Endothelial cell of umbilical vein (primary cell): ENCODE measurements around the gene CC2D1A. TPM values are rescaled to one million over a fixed set of nuclear protein-coding genes. Genes with fewer than 3 reads are reported as not detected.
"Not testable (repeated sequence)": the region's sequence is repeated elsewhere in the genome, so short reads cannot be mapped to it uniquely, and the experiment has no call there.

Experiments
- BruUV-seq: library from RNA; stranded (reverse); fragments of 400-500 nt; replicated peaks from 2 replicates; lab custom pipeline; 2021; lab: Mats Ljungman, UMichigan
- CTCF ChIA-PET: fragments of 300-600, 350-600 bp; sonication (Branson Sonifier 250); formaldehyde crosslinking; loops from one replicate; lab custom pipeline; 2021; ENCODE audit warnings: antibody characterized with exemption, inconsistent platforms; lab: Charles Lee
- POLR2A ChIA-PET: fragments of 300-600, 350-600 bp; sonication (Branson Sonifier 250); formaldehyde crosslinking; loops from one replicate; lab custom pipeline; 2021; ENCODE audit warnings: antibody characterized with exemption, inconsistent platforms; lab: Charles Lee
- DNase-seq: peaks from one replicate; pipeline ENCODE4 v3.0.0-alpha.2; 2011; ENCODE audit warnings: low read depth, low spot score
- FAIRE-seq: peaks from 2 replicates; lab custom pipeline; 2011; peaks lifted over from hg19 to GRCh38; lab: Jason Lieb, UNC
- H2AFZ ChIP-seq: 2 replicates; pipeline ENCODE4 v1.6.0; 2012; ENCODE audit warnings: low read depth, low read length, control low read depth, inconsistent platforms
- H3K27ac ChIP-seq: 2 replicates; pipeline ENCODE4 v1.5.1; 2011; ENCODE audit warnings: low read depth, mild to moderate bottlenecking, control low read depth, low read length, moderate library complexity; ENCODE audit not compliant: insufficient read depth
- H3K27me3 ChIP-seq, 2 experiments: 2 replicates each; pipeline versions ENCODE4 v1.6.0 to v1.6.1; 2011; ENCODE audit warnings: low read length in 2 of 2, mixed read lengths in 1 of 2; ENCODE audit not compliant: control insufficient read depth in 2 of 2, insufficient read depth in 2 of 2
- H3K36me3 ChIP-seq, 2 experiments: 2 replicates in 1 of 2; 3 replicates in 1 of 2; pipeline ENCODE4 v1.5.1; 2011; ENCODE audit warnings: low read length in 2 of 2, mild to moderate bottlenecking in 1 of 2, moderate library complexity in 1 of 2; ENCODE audit not compliant: control insufficient read depth in 2 of 2, insufficient read depth in 2 of 2; ENCODE audit errors: extremely low read depth in 1 of 2
- H3K4me1 ChIP-seq: 3 replicates; pipeline ENCODE4 v1.5.1; 2011; ENCODE audit warnings: mild to moderate bottlenecking, low read length; ENCODE audit not compliant: control insufficient read depth, insufficient read depth; ENCODE audit errors: extremely low read depth
- H3K4me2 ChIP-seq: 2 replicates; pipeline ENCODE4 v1.6.1; 2011; ENCODE audit warnings: low read length, control low read depth, mixed read lengths; ENCODE audit not compliant: insufficient read depth
- H3K4me3 ChIP-seq, 3 experiments: fragments of 200-600 bp in 1 of 3; sonication (generic), shearing (Covaris generic) in 1 of 3; replicated peaks in 1 of 3; 2 replicates each; pipeline ENCODE4 v1.5.1; 2011 to 2016; ENCODE audit warnings: control low read depth in 3 of 3, low read length in 3 of 3, mild to moderate bottlenecking in 2 of 3, inconsistent platforms in 1 of 3, low read depth in 1 of 3, moderate library complexity in 1 of 3; ENCODE audit not compliant: insufficient read depth in 1 of 3
- H3K79me2 ChIP-seq: 2 replicates; pipeline ENCODE4 v1.6.0; 2012; ENCODE audit warnings: low read length, inconsistent platforms; ENCODE audit not compliant: control insufficient read depth, insufficient read depth
- H3K9ac ChIP-seq: replicated peaks from 2 replicates; pipeline ENCODE3; 2011; ENCODE audit warnings: low read length, control low read depth; ENCODE audit not compliant: insufficient read depth; ENCODE audit errors: extremely low read depth
- H3K9me1 ChIP-seq: replicated peaks from 3 replicates; pipeline ENCODE4 v1.6.0; 2011; ENCODE audit warnings: mild to moderate bottlenecking, low read length; ENCODE audit not compliant: control insufficient read depth, insufficient read depth; ENCODE audit errors: extremely low read depth
- H3K9me3 ChIP-seq: replicated peaks from 2 replicates; pipeline ENCODE4 v1.5.1; 2012; ENCODE audit warnings: low read length, inconsistent platforms; ENCODE audit not compliant: control insufficient read depth, insufficient read depth
- H4K20me1 ChIP-seq: replicated peaks from 2 replicates; pipeline ENCODE3; 2011; ENCODE audit warnings: mild to moderate bottlenecking, low read length; ENCODE audit not compliant: control insufficient read depth, insufficient read depth; ENCODE audit errors: extremely low read depth
- CTCF ChIP-seq, 2 donors: IDR thresholded peaks; 1 replicate in 1 of 2; 2 replicates in 1 of 2; pipeline ENCODE4 v1.5.1; 2011; ENCODE audit warnings: low read length in 2 of 2, mild to moderate bottlenecking in 2 of 2, moderate library complexity in 2 of 2, control low read depth in 1 of 2, inconsistent platforms in 1 of 2, low read depth in 1 of 2; ENCODE audit not compliant: insufficient read depth in 1 of 2; ENCODE audit errors: extremely low read depth in 1 of 2
- EZH2 ChIP-seq: IDR thresholded peaks from 2 replicates; pipeline ENCODE4 v1.6.1; 2012; ENCODE audit warnings: borderline replicate concordance, low read depth, mild to moderate bottlenecking, moderate library complexity, low read length, inconsistent platforms; ENCODE audit not compliant: severe bottlenecking
- FOS ChIP-seq: IDR thresholded peaks from 2 replicates; pipeline ENCODE4 v1.6.1; 2011; ENCODE audit warnings: mild to moderate bottlenecking, low read length, moderate library complexity, borderline replicate concordance; ENCODE audit not compliant: insufficient read depth
- GATA2 ChIP-seq: IDR thresholded peaks from 2 replicates; pipeline ENCODE4 v1.7.0; 2011; ENCODE audit warnings: low read depth, mild to moderate bottlenecking, moderate library complexity, mixed read lengths, low read length; ENCODE audit not compliant: insufficient read length, insufficient read depth
- JUN ChIP-seq: IDR thresholded peaks from 2 replicates; pipeline ENCODE4 v1.6.1; 2011; ENCODE audit warnings: borderline replicate concordance, low read depth; ENCODE audit not compliant: insufficient read length, insufficient read depth
- MAX ChIP-seq: IDR thresholded peaks from 2 replicates; pipeline ENCODE4 v1.6.1; 2011; ENCODE audit not compliant: insufficient read depth, insufficient read length
- MYC ChIP-seq: IDR thresholded peaks from one replicate; pipeline ENCODE4 v1.6.1; 2011; ENCODE audit warnings: mild to moderate bottlenecking, low read depth, low read length
- POLR2A ChIP-seq: IDR thresholded peaks from 2 replicates; pipeline ENCODE4 v1.6.1; 2012; ENCODE audit warnings: low read depth, mild to moderate bottlenecking, control low read depth, low read length
- POLR2AphosphoS5 ChIP-seq: IDR thresholded peaks from 2 replicates; pipeline ENCODE4 v1.6.1; 2012; ENCODE audit warnings: low read depth, mild to moderate bottlenecking, control low read depth, low read length, moderate library complexity; ENCODE audit not compliant: insufficient read depth
- dilution Hi-C: fragments of 300-500 bp; cut with MboI; formaldehyde crosslinking; loops from one replicate; pipeline ENCODE4 v1.15.0; 2019; ENCODE audit warnings: low sequenced_read_pairs; ENCODE audit not compliant: extremely low pct_ligation_motif_present
- intact Hi-C: fragments of 100-400 bp; cut with micrococcal nuclease; formaldehyde crosslinking; loops from one replicate; pipeline ENCODE4 v1.10.0; 2022
- polyA plus RNA-seq, 4 experiments: library from polyadenylated mRNA; depleted of rRNA in 3 of 4; stranded (reverse) in 3 of 4; unstranded in 1 of 4; fragments of >200 nt; gene quantifications; 2 replicates each; pipeline versions ENCODE4 v1.2.1 to v1.2.3, GENCODE V29; 2011 to 2012; ENCODE audit warnings: missing spikeins in 1 of 4
- total RNA-seq: library from RNA; stranded (reverse); gene quantifications from 2 replicates; pipeline ENCODE4 v1.2.3, GENCODE V29; 2021

CC2D1A gene
- total and polyA plus RNA-seq, 2 donors (not counting 3 experiments of a cell fraction or from before 2014, with no cell fraction given) = 13.6 to 33.7 TPM

GRCh38 chr19:13969897-13970296, 63.9 kb downstream of the CC2D1A start:
- Histone ChIP-seq H3K9me1 (no peaks in the 10 kb centered on the region), H2AFZ (no peak overlapping the region), H3K27me3 (no peaks in the 10 kb centered on the region), H3K27ac (no peak overlapping the region), H3K4me1 (no peaks in the 10 kb centered on the region), H3K9ac (no peak overlapping the region), H3K4me2 (no peak overlapping the region), H3K79me2 (no peaks in the 10 kb centered on the region), H3K4me3 (no peak overlapping the region), H3K36me3 (peaks cover 0 to 30% of the 10 kb centered on the region in 2 experiments), H4K20me1 (no peaks in the 10 kb centered on the region), H3K9me3 (no peaks in the 10 kb centered on the region)
- no peak for FAIRE-seq
- no TSS peak for BruUV-seq
- dilution Hi-C loops = no loop called here
- ChIA-PET POLR2A (no interaction called here), CTCF (interaction anchor here (1.5 to 1.6 kb wide), 2 partner anchors 62 to 78 kb away, joined by 4 read pairs; partner anchors contain the start of gene IL27RA)
- no peak for DNase-seq
- intact Hi-C loops = no loop called here
- TF ChIP-seq CTCF (IDR thresholded peaks at IDR 0.05; ENCODE audit: extremely low read depth in 1 of 2, insufficient read depth in 1 of 2, low read depth in 1 of 2, low read length in 2 of 2) = no peak
- no peak for TF ChIP-seq MAX
- no peak for TF ChIP-seq FOS
- no peak for TF ChIP-seq EZH2
- no peak for TF ChIP-seq POLR2AphosphoS5
- no peak for TF ChIP-seq JUN
- TF ChIP-seq GATA2 = no peak
- TF ChIP-seq MYC = no peak
- no peak for TF ChIP-seq POLR2A

GRCh38 chr19:13971868-13972267, 65.9 kb downstream of the CC2D1A start:
- intact Hi-C loops, BruUV-seq, FAIRE-seq: not testable (repeated sequence)

More at GRCh38 chr19:13971868-13972267, 65.9 kb downstream of the CC2D1A start:
- H4K20me1 ChIP-seq, H3K9me3 ChIP-seq, H3K4me3 ChIP-seq, H3K79me2 ChIP-seq, dilution Hi-C loops, DNase-seq, H3K9me1 ChIP-seq, H3K4me1 ChIP-seq, H3K4me2 ChIP-seq, H3K27me3 ChIP-seq, H2AFZ ChIP-seq, H3K27ac ChIP-seq, H3K9ac ChIP-seq: not testable (repeated sequence)
- ChIA-PET POLR2A (interaction anchor here (0.6 kb wide), 2 partner anchors 25 to 98 kb away, joined by 3 to 9 read pairs; no protein-coding TSS in a partner anchor), CTCF (interaction anchor here (0.7 kb wide), 1 partner anchor 113 kb away, joined by 5 read pairs; no protein-coding TSS in a partner anchor)
- H3K36me3 ChIP-seq = peaks cover 0 to 15% of the 10 kb centered on the region in 2 experiments
